Liver (tissue), 3 donors: Measurements from ENCODE around the gene FGR.

ENCODE experiments used
- TAF1 ChIP-seq: conservative IDR thresholded peaks from 2 replicates; pipeline ENCODE4 v1.6.1; 2016; ENCODE audit warnings: antibody characterized with exemption, mild to moderate bottlenecking
- YY1 ChIP-seq: IDR thresholded peaks from 2 replicates; pipeline ENCODE4 v1.6.1; 2016; ENCODE audit warnings: antibody characterized with exemption, mild to moderate bottlenecking
- TF ChIP-seq, protein P1 (sequence below): fragments of 150-350 bp; IDR thresholded peaks from 2 replicates; pipeline ENCODE4 v1.5.1; 2017; ENCODE audit warnings: improper control_type of control experiment, low read depth, low read length; ENCODE audit not compliant: missing input control
- TF ChIP-seq, protein P2 (sequence below): IDR thresholded peaks from 2 replicates; pipeline ENCODE4 v1.6.1; 2016; ENCODE audit warnings: antibody characterized with exemption
- TF ChIP-seq, protein P3 (sequence below): IDR thresholded peaks from 2 replicates; pipeline ENCODE4 v1.6.1; 2016; ENCODE audit warnings: antibody characterized with exemption, mild to moderate bottlenecking
- donor health status: healthy.
- donor health status: healthy.

DNA sequence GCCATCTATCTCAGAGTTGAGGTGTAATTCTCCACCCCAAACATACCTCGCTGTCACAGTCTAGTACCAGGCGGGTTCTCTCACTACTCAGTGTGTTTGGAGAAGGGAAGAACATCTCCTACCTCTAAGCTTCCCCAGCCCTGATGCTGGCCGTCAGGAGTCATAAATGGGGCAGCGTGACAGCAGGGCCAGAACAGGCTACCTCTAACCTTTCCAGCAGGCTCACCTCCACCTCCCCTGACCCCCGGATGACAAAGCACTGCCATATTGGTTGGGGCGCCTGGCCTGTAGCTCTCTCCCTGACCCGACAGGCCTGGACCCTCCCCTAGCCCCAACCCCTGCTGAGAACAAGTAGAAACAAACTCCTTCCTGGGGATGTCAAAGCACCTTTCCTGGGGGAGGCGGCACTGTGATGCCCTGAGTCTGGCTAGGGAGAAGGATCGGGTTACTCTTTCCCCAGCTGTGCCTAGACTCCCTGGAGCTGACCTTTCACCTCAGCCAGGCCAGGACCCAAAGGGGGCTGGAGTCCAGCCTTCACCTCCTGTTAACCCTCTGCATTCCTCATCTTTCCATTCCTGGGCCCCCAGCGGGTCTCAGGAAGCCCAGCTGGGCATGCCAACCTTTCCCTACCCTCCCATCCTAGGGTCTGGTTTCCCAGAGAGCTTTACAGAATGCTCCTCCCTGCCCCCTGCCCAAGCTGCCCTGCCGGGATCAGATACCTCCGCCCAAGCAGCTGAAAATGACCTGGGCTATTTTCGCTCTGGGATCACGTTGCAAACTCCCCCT is 65.3 kb downstream of the FGR start:
- TF ChIP-seq, protein P1, sequence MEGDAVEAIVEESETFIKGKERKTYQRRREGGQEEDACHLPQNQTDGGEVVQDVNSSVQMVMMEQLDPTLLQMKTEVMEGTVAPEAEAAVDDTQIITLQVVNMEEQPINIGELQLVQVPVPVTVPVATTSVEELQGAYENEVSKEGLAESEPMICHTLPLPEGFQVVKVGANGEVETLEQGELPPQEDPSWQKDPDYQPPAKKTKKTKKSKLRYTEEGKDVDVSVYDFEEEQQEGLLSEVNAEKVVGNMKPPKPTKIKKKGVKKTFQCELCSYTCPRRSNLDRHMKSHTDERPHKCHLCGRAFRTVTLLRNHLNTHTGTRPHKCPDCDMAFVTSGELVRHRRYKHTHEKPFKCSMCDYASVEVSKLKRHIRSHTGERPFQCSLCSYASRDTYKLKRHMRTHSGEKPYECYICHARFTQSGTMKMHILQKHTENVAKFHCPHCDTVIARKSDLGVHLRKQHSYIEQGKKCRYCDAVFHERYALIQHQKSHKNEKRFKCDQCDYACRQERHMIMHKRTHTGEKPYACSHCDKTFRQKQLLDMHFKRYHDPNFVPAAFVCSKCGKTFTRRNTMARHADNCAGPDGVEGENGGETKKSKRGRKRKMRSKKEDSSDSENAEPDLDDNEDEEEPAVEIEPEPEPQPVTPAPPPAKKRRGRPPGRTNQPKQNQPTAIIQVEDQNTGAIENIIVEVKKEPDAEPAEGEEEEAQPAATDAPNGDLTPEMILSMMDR = no peak
- TF ChIP-seq, protein P2, sequence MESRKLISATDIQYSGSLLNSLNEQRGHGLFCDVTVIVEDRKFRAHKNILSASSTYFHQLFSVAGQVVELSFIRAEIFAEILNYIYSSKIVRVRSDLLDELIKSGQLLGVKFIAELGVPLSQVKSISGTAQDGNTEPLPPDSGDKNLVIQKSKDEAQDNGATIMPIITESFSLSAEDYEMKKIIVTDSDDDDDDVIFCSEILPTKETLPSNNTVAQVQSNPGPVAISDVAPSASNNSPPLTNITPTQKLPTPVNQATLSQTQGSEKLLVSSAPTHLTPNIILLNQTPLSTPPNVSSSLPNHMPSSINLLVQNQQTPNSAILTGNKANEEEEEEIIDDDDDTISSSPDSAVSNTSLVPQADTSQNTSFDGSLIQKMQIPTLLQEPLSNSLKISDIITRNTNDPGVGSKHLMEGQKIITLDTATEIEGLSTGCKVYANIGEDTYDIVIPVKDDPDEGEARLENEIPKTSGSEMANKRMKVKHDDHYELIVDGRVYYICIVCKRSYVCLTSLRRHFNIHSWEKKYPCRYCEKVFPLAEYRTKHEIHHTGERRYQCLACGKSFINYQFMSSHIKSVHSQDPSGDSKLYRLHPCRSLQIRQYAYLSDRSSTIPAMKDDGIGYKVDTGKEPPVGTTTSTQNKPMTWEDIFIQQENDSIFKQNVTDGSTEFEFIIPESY = no peak
- TF ChIP-seq YY1 (no peak), TAF1 (no peak)
- TF ChIP-seq, protein P3, sequence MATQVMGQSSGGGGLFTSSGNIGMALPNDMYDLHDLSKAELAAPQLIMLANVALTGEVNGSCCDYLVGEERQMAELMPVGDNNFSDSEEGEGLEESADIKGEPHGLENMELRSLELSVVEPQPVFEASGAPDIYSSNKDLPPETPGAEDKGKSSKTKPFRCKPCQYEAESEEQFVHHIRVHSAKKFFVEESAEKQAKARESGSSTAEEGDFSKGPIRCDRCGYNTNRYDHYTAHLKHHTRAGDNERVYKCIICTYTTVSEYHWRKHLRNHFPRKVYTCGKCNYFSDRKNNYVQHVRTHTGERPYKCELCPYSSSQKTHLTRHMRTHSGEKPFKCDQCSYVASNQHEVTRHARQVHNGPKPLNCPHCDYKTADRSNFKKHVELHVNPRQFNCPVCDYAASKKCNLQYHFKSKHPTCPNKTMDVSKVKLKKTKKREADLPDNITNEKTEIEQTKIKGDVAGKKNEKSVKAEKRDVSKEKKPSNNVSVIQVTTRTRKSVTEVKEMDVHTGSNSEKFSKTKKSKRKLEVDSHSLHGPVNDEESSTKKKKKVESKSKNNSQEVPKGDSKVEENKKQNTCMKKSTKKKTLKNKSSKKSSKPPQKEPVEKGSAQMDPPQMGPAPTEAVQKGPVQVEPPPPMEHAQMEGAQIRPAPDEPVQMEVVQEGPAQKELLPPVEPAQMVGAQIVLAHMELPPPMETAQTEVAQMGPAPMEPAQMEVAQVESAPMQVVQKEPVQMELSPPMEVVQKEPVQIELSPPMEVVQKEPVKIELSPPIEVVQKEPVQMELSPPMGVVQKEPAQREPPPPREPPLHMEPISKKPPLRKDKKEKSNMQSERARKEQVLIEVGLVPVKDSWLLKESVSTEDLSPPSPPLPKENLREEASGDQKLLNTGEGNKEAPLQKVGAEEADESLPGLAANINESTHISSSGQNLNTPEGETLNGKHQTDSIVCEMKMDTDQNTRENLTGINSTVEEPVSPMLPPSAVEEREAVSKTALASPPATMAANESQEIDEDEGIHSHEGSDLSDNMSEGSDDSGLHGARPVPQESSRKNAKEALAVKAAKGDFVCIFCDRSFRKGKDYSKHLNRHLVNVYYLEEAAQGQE = no peak
